ENCODE data around the gene RIOK3. TPM values are rescaled to one million over a fixed set of nuclear protein-coding genes. Genes with fewer than 3 reads are reported as not detected.

Gene RIOK3, protein sequence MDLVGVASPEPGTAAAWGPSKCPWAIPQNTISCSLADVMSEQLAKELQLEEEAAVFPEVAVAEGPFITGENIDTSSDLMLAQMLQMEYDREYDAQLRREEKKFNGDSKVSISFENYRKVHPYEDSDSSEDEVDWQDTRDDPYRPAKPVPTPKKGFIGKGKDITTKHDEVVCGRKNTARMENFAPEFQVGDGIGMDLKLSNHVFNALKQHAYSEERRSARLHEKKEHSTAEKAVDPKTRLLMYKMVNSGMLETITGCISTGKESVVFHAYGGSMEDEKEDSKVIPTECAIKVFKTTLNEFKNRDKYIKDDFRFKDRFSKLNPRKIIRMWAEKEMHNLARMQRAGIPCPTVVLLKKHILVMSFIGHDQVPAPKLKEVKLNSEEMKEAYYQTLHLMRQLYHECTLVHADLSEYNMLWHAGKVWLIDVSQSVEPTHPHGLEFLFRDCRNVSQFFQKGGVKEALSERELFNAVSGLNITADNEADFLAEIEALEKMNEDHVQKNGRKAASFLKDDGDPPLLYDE
- total RNA-seq = 100 to 1,000 TPM in 2 of 8 experiments, 10 to 100 TPM in 6; 47.3 to 116 (median 91.6) TPM

DNA sequence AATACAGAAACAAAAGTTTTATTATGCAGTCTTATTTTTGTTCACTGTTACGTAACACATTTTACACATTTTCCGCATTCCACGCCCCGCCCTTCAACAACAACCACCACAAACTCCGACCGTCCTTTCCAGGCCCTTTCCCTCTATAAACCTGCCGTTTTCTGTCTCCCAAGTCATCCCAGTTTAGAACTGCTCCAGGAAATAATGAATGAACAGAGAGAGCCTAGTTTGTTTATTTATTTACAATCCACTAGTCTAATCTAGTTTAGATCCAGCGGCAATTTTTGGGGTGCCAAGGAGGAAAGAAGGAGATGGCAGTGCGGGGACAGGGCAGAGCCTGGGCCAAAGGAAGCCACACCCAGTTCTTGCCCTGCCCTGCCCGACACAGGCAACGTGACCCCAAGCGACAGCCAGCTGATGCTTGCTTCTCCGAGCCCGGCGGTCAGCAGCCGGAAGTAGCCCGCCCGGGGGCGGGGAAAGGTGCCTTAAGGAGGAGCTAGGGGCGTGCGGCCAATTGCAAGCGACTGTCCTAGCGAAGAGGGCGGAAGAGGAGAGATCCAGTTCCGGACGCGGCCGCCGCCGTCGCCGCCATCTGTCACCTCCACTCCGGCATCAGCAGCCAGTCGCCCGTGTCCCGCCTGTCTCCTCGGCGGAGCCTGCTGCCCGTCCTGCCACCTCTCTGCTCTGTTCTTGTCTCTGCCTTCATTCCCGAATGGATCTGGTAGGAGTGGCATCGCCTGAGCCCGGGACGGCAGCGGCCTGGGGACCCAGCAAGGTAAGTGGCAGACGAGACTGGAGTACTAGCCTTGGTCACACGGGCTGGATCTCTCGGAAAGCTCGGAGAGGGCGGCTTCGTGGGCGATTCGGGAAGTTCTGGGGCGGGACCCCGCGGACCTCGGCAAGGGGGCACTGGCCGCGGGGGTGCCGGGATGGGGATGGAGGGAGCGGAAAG, at the start of gene RIOK3:
Gene RIOK3 (plus strand): TSS at position 560 of the 952 bp plus-strand sequence. CDS start 153 bp downstream, at position 713.
- in situ Hi-C loops (cut with MboI; ENCODE audit: low pct_unique_long_range_greater_than_20kb in 2 of 9, low sequenced_read_pairs in 9 of 9, unreplicated experiment in 9 of 9) = no loop called here
- peak within 1 kb of the TSS; percentile 68 to 92 for H3K27ac ChIP-seq
- WGBS, 10 experiments = 0 to 17% (median 5%) methylated on average over 2 to 33 of the region's 60 CpGs
- peaks cover 0 to 13% of the 10 kb centered on the region in 2 donors for H3K4me1 ChIP-seq (replicated peaks in 1 of 2)
- ATAC-seq (replicated peaks in 6 of 8) = peak; percentile 91 to 100 (median 99)
- peak within 1 kb of the TSS; percentile 76 to 100 (median 78) for H3K4me3 ChIP-seq

DNA sequence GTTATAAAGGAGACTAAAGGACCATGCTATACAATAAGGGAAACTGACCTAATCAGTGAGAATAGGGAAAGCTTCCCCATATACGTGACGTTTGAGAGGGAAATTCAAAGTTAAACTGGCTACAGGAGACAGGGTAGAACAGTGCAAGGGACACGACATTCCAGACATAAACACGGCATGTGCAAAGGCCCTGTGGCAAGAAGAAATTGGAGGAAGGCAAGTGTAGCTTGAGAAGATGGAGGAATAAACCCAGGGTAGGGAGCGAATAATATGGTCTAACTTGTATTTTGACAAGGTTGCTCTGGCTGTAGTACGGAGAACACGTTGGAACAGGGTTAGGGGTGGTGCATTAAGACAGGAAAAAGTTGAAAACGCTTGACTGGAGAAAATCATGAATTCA, 49.8 kb upstream of the RIOK3 start:
- H3K27ac ChIP-seq = no peak overlapping the region
- no peak overlapping the region for H3K4me3 ChIP-seq
- in situ Hi-C loops (cut with MboI; ENCODE audit: low pct_unique_long_range_greater_than_20kb in 2 of 9, low sequenced_read_pairs in 9 of 9, unreplicated experiment in 9 of 9) = loop anchor here in 3 of 9 experiments (25.0 kb wide), 2 partner anchors 366 to 591 kb away; no protein-coding TSS in a partner anchor
- 86 to 100% (median 97%) methylated on average over 5 to 8 of the region's 8 CpGs; no CpG with 5 or more reads in 2 of the 10 experiments for WGBS, 10 experiments
- no peak for ATAC-seq (replicated peaks in 6 of 8)
- peaks cover 10 to 13% of the 10 kb centered on the region in 2 donors for H3K4me1 ChIP-seq (replicated peaks in 1 of 2)

DNA sequence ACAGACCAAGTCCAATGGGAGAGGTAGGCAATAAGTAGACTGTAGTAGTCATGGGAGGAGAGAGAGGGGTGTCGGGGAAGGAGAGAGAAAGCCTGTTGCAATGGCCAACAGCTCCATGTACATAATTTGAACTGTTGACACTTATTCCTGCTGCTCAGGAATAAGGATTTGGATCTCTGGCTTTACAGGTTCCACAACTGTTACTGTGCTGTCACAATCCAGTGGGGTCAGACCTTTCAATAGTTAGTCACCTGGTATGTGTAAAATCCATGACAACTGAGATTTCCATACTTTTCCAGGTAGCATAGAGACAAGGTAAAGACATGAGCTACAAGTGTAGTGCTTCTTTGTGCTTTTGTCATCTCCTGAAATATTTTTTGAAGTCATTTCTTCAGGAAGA, 47.5 kb upstream of the RIOK3 start:
- WGBS, 10 experiments = 100% methylated on average over 1 of the region's 1 CpG; no CpG with 5 or more reads in 7 of the 10 experiments
- ATAC-seq (replicated peaks in 6 of 8) = no peak
- H3K27ac ChIP-seq = no peak overlapping the region
- in situ Hi-C loops (cut with MboI; ENCODE audit: low pct_unique_long_range_greater_than_20kb in 2 of 9, low sequenced_read_pairs in 9 of 9, unreplicated experiment in 9 of 9) = loop anchor here in 3 of 9 experiments (25.0 kb wide), 2 partner anchors 368 to 593 kb away; no protein-coding TSS in a partner anchor
- peaks cover 10 to 13% of the 10 kb centered on the region in 2 donors for H3K4me1 ChIP-seq (replicated peaks in 1 of 2)
- no peak overlapping the region for H3K4me3 ChIP-seq

DNA sequence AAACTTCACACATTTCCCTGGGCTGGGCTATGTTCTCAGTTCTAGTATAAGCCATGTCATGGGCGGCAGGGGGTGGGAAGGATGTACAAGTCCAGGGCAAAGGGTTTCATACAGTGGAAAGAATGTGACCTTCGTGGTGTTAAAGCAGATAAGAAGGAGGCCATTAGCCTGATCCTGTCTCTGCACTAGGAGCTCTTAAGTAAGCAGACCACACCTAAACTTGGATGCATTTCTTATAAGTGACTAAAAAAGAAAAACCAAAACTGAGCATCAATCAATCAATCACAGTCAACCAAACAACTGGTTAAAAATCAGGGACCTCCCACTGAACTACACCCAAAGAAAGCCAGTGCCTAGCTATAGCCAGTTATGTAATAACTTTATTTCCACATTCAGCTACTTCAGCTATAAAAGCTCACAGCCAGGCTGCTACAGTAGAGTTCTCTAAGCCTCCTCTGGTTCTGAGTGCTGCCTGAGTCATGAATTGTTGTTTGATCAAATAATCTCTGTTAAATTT, 46.8 kb upstream of the RIOK3 start:
- Histone ChIP-seq H3K4me1 (replicated peaks in 1 of 2) (peaks cover 7% of the 10 kb centered on the region in 2 donors), H3K4me3 (no peak overlapping the region), H3K27ac (no peak overlapping the region)
- WGBS, 10 experiments = 40 to 90% (median 80%) methylated on average over 1 to 2 of the region's 2 CpGs; no CpG with 5 or more reads in 3 of the 10 experiments
- ATAC-seq (replicated peaks in 6 of 8) = peak in 2 of 8 experiments; percentile 83 to 89
- in situ Hi-C loops (cut with MboI; ENCODE audit: low pct_unique_long_range_greater_than_20kb in 2 of 9, low sequenced_read_pairs in 9 of 9, unreplicated experiment in 9 of 9) = loop anchor here in 3 of 9 experiments (25.0 kb wide), 2 partner anchors 369 to 594 kb away; no protein-coding TSS in a partner anchor

DNA sequence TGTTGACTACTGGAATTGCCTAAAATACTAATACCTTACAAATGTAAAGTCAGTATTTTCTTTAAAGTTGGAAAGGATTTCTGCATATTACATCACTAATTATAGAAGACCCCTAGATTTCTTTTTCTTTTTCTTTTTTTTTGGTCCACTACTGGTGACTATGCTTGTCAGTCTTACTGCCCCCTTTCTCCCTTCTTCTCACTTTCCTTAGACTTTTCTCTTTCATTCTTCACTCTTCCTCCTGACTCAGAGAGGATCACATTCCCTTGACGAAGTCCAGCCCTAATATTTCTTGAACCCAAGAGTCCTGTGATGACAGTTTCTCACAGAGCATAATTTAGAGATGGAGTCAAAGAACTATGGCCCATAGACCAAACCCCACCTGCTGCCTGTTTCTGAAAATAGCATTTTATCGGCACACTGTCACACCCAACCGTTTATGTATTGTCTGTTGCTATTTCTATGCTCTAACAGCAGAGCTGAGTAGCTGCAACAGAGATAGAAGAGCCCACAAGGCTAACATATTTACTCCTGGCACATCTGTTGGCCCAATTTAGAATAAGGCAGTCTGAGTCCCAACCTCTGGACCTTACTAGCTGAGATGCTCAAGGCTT, 40.6 kb upstream of the RIOK3 start:
- ATAC-seq (replicated peaks in 6 of 8) = no peak
- in situ Hi-C loops (cut with MboI; ENCODE audit: low pct_unique_long_range_greater_than_20kb in 2 of 9, low sequenced_read_pairs in 9 of 9, unreplicated experiment in 9 of 9) = loop anchor here in 4 of 9 experiments (10.0 to 25.0 kb wide), 3 partner anchors 288 to 600 kb away; no protein-coding TSS in a partner anchor
- WGBS, 10 experiments = 50 to 95% (median 75%) methylated on average over 1 to 3 of the region's 3 CpGs
- Histone ChIP-seq H3K27ac (no peak overlapping the region), H3K4me1 (replicated peaks in 1 of 2) (no peaks in the 10 kb centered on the region), H3K4me3 (no peak overlapping the region)

DNA sequence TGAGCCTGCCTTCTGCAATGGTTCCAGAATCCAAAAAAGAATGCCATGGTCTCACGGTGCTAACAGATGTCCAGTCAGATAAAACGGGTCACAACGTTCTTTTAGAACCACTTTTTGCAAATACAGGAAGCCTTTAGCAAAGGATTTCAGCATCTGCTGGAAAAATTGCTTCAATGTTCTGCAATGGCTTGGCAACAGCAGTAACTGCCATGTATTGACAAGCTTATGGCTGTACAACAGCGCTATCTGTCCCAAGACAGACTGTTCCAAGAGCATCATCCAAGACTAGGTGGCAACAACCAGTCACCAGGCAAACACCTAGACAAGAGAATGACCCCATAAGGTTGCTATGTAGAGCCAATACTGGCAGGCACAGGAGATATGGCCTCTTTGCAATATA, 37.6 kb upstream of the RIOK3 start:
- Histone ChIP-seq H3K4me3 (no peak overlapping the region), H3K4me1 (replicated peaks in 1 of 2) (no peaks in the 10 kb centered on the region), H3K27ac (no peak overlapping the region)
- in situ Hi-C loops (cut with MboI; ENCODE audit: low pct_unique_long_range_greater_than_20kb in 2 of 9, low sequenced_read_pairs in 9 of 9, unreplicated experiment in 9 of 9) = loop anchor here in 4 of 9 experiments (10.0 to 25.0 kb wide), 3 partner anchors 291 to 603 kb away; no protein-coding TSS in a partner anchor
- no peak for ATAC-seq (replicated peaks in 6 of 8)
- 75 to 100% (median 91%) methylated on average over 1 to 4 of the region's 4 CpGs; no CpG with 5 or more reads in 1 of the 10 experiments for WGBS, 10 experiments

DNA sequence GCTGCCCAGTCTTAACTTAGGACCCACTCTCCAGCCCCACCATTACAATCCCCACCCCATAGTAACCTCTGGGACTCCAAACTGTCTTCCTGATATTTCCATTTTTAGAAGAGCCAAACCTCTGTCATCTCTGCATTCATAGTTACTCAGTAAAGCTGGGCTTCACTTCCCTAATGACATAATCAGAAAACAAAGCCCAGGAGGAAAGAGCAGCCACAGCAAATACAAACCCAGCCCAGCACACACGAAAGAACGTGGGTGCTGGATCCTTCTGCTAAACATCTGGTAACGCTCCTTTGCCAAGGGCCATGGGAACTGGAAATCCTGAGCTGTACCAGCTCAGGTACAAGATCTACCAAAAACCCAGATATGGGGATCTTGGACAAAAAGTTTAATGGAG, 36.8 kb upstream of the RIOK3 start:
- Histone ChIP-seq H3K4me1 (replicated peaks in 1 of 2) (no peaks in the 10 kb centered on the region), H3K4me3 (no peak overlapping the region), H3K27ac (no peak overlapping the region)
- 0 to 100% (median 88%) methylated on average over 1 to 2 of the region's 3 CpGs; no CpG with 5 or more reads in 4 of the 10 experiments for WGBS, 10 experiments
- ATAC-seq (replicated peaks in 6 of 8) = no peak
- in situ Hi-C loops (cut with MboI; ENCODE audit: low pct_unique_long_range_greater_than_20kb in 2 of 9, low sequenced_read_pairs in 9 of 9, unreplicated experiment in 9 of 9) = loop anchor here in 4 of 9 experiments (10.0 to 25.0 kb wide), 3 partner anchors 291 to 604 kb away; no protein-coding TSS in a partner anchor

DNA sequence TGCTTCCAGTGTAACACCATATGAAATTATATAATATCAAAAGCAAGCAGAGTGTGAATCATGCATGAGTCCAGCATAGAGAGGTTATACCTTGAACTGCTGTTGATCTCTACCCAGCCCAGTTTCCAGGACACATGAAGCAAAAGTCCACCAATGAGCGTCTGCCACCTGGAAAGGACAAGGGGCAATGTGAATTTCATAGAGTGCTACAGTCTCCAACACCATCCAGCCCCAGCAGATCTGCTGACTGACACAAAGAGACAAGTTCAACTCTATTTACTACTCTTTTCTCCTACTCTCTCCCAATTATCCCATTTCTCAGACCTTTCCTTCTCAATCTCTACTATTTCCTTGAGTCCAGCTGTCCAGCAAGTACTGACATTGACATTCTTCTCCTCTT, 31.8 kb upstream of the RIOK3 start:
- ATAC-seq (replicated peaks in 6 of 8) = no peak
- in situ Hi-C loops (cut with MboI; ENCODE audit: low pct_unique_long_range_greater_than_20kb in 2 of 9, low sequenced_read_pairs in 9 of 9, unreplicated experiment in 9 of 9) = loop anchor here in 3 of 9 experiments (25.0 kb wide), 2 partner anchors 384 to 609 kb away; no protein-coding TSS in a partner anchor
- Histone ChIP-seq H3K27ac (no peak overlapping the region), H3K4me3 (no peak overlapping the region), H3K4me1 (replicated peaks in 1 of 2) (peaks cover 8 to 11% of the 10 kb centered on the region in 2 donors)
- WGBS, 10 experiments = 83 to 100% (median 100%) methylated on average over 1 of the region's 1 CpG; no CpG with 5 or more reads in 3 of the 10 experiments

DNA sequence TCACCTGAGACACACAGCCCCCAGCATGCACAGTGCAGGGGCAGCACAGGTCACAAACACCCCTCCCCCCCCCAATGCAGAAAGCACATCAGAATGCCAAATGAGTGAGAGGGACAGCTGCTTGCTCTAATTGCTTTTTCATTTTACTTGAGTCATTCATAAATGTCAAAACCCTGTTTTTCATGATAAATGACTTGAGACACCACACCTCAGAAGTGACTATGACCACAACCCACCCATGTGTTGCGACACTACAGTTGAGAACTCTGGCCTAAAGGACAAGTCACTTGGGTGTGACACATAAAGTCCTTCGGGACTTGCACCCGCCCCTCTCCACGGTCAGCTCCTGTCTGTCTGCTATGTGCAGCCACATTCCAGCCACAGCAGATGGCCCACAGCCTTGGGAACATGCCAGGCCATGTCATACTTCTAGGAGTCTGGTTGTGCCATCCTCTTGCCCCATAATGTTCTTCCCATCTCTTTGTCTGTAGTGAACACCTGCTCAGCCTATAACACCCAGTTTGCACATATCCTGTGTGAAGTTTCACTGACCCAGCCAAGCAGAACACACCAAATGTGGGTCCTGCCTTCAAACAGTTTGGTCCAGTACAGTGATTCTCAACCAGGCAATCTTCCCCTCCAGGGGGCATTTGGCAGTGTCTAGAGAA, 30.2 kb upstream of the RIOK3 start:
- Histone ChIP-seq H3K27ac (no peak overlapping the region), H3K4me3 (no peak overlapping the region), H3K4me1 (replicated peaks in 1 of 2) (peaks cover 8 to 11% of the 10 kb centered on the region in 2 donors)
- WGBS, 10 experiments = 0 to 70% (median 60%) methylated on average over 1 to 4 of the region's 4 CpGs; no CpG with 5 or more reads in 6 of the 10 experiments
- in situ Hi-C loops (cut with MboI; ENCODE audit: low pct_unique_long_range_greater_than_20kb in 2 of 9, low sequenced_read_pairs in 9 of 9, unreplicated experiment in 9 of 9) = loop anchor here in 3 of 9 experiments (25.0 kb wide), 2 partner anchors 386 to 611 kb away; no protein-coding TSS in a partner anchor
- peak; percentile 14 to 98 (median 44) for ATAC-seq (replicated peaks in 6 of 8)

DNA sequence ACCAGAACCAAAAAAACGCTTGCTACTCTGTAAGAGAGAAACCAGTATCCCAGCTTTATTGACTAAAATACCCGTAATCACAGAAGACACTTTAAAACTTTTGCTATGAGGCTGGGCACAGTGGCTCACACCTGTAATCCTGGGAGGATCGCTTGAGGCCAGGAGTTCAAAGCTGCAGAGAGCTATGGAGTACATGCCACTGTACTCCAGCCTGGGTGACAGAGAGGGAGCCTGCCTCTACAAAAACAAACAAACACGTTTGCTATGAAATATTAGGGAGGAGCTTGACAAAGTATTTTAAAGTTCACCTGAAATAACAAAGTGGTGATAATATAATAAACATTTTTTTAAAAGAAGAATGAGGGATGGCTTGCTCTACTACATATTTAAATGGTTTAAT, 28.5 kb upstream of the RIOK3 start:
- Histone ChIP-seq H3K4me1 (replicated peaks in 1 of 2) (peaks cover 8 to 11% of the 10 kb centered on the region in 2 donors), H3K27ac (no peak overlapping the region), H3K4me3 (no peak overlapping the region)
- 73 to 100% (median 92%) methylated on average over 1 to 4 of the region's 4 CpGs; no CpG with 5 or more reads in 1 of the 10 experiments for WGBS, 10 experiments
- ATAC-seq (replicated peaks in 6 of 8) = no peak
- in situ Hi-C loops (cut with MboI; ENCODE audit: low pct_unique_long_range_greater_than_20kb in 2 of 9, low sequenced_read_pairs in 9 of 9, unreplicated experiment in 9 of 9) = loop anchor here in 3 of 9 experiments (25.0 kb wide), 3 partner anchors 287 to 612 kb away; partner anchors contain the start of gene CABLES1 (in 1 of the 3)

DNA sequence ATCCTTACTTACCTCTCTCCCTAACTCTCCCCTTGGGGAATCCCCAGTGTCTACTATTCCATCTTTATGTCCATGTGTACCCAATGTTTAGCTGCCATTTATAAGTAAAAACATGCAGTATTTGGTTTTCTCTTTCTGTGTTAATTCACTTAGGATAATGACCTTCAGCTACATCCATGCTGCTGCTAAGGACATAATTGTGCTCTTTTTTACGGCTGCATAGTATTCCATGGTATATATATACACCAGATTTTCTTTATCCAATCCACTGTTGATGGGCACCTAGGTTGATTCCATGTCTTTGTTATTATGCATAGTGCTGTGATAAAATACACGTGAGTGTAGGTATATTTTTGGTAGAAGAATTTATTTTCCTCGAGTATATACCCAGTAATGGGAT, 24.3 kb upstream of the RIOK3 start:
- no peak for ATAC-seq (replicated peaks in 6 of 8)
- in situ Hi-C loops (cut with MboI; ENCODE audit: low pct_unique_long_range_greater_than_20kb in 2 of 9, low sequenced_read_pairs in 9 of 9, unreplicated experiment in 9 of 9) = loop anchor here in 1 of 9 experiments (25.0 kb wide), 1 partner anchor 292 kb away; the partner anchor contains the start of gene CABLES1
- H3K4me1 ChIP-seq (replicated peaks in 1 of 2) = no peaks in the 10 kb centered on the region
- no peak overlapping the region for H3K27ac ChIP-seq
- 25 to 100% (median 100%) methylated on average over 2 to 3 of the region's 3 CpGs; no CpG with 5 or more reads in 1 of the 10 experiments for WGBS, 10 experiments
- H3K4me3 ChIP-seq = no peak overlapping the region

Data from motor neuron (in vitro differentiated cells).